OCI-LY3 (cell line): ENCODE data around the gene HOXA9.

Source experiments
- CTCF ChIP-seq: fragments of 200-600, 300-600 bp; sonication (generic); IDR thresholded peaks from 2 replicates; pipeline ENCODE4 v1.5.1; 2014; ENCODE audit warnings: antibody characterized with exemption, low read length, low read depth
- EZH2phosphoT487 ChIP-seq: fragments of 200-600 bp; shearing (Covaris generic); IDR thresholded peaks from 2 replicates; pipeline ENCODE4 v1.6.1; 2018; ENCODE audit warnings: antibody characterized with exemption, mixed run types, low read depth

GRCh38 chr7:27212497-27213432, 47.4 kb upstream of the HOXA9 start:
- TF ChIP-seq CTCF (no peak), EZH2phosphoT487 (no peak)
